IMR-90 (cell line): ENCODE measurements around the gene RBPJL. TPM values are rescaled to one million over a fixed set of nuclear protein-coding genes. Genes with fewer than 3 reads are reported as not detected.

Experiments
- ATAC-seq: fragments of 200-7000 bp; cut with Tn5 transposase; 2 replicates; pipeline ENCODE4 v1.9.1; 2020; ENCODE audit warnings: low read depth, mild to moderate bottlenecking, moderate library complexity
- BruUV-seq: library from RNA; stranded (reverse); fragments of 400-500 nt; replicated peaks from 2 replicates; lab custom pipeline; 2021; lab: Mats Ljungman, UMichigan
- CTCF ChIA-PET: fragments of 300-600 bp; formaldehyde crosslinking; extraction: SDS; loops from one replicate; lab custom pipeline; 2021; ENCODE audit warnings: antibody characterized with exemption; lab: Yijun Ruan, JAX
- POLR2A ChIA-PET: fragments of 300-600 bp; sonication (Branson Sonifier 250); formaldehyde crosslinking; loops from one replicate; lab custom pipeline; 2022; ENCODE audit warnings: antibody characterized with exemption; ENCODE audit not compliant: unreplicated experiment; lab: Charles Lee
- DNase-seq: peaks from one replicate; pipeline ENCODE4 v3.0.0; 2013
- H2AFZ ChIP-seq: replicated peaks from 2 replicates; pipeline ENCODE3; 2013; ENCODE audit warnings: low read length, mild to moderate bottlenecking; ENCODE audit not compliant: poor library complexity
- H2AK5ac ChIP-seq: 2 replicates; pipeline ENCODE4 v1.6.1; 2013; ENCODE audit warnings: low read depth, low read length, inconsistent platforms
- H2AK9ac ChIP-seq: replicated peaks from 2 replicates; pipeline ENCODE3; 2013; ENCODE audit warnings: mild to moderate bottlenecking, low read depth, low read length, moderate library complexity; ENCODE audit not compliant: poor library complexity
- H2BK120ac ChIP-seq: 2 replicates; pipeline ENCODE4 v1.6.1; 2013; ENCODE audit warnings: low read depth, low read length, inconsistent platforms
- H2BK15ac ChIP-seq: 3 replicates; pipeline ENCODE4 v1.6.1; 2013; ENCODE audit warnings: low read depth, low read length, inconsistent platforms
- H2BK20ac ChIP-seq: 2 replicates; pipeline ENCODE4 v1.6.1; 2013; ENCODE audit warnings: low read depth, mild to moderate bottlenecking, inconsistent platforms, low read length, moderate library complexity
- H2BK5ac ChIP-seq: 2 replicates; pipeline ENCODE4 v1.6.1; 2013; ENCODE audit warnings: mild to moderate bottlenecking, low read depth, low read length, inconsistent platforms; ENCODE audit not compliant: poor library complexity, severe bottlenecking
- H3K14ac ChIP-seq: replicated peaks from 2 replicates; pipeline ENCODE4 v1.6.1; 2013; ENCODE audit warnings: low read depth, low read length, inconsistent platforms
- H3K18ac ChIP-seq: 2 replicates; pipeline ENCODE4 v1.6.1; 2013; ENCODE audit warnings: low read depth, low read length, control low read depth
- H3K23ac ChIP-seq: 2 replicates; pipeline ENCODE4 v1.6.1; 2013; ENCODE audit warnings: low read depth, low read length, inconsistent platforms
- H3K27ac ChIP-seq: 2 replicates; pipeline ENCODE4 v1.5.1; 2013; ENCODE audit warnings: mild to moderate bottlenecking, control low read depth, low read length; ENCODE audit not compliant: insufficient read depth
- H3K27me3 ChIP-seq: 2 replicates; pipeline ENCODE4 v1.6.1; 2013; ENCODE audit warnings: low read length; ENCODE audit not compliant: control insufficient read depth, insufficient read depth
- H3K36me3 ChIP-seq: 2 replicates; pipeline ENCODE4 v1.6.1; 2013; ENCODE audit warnings: low read length, mixed read lengths; ENCODE audit not compliant: control insufficient read depth, insufficient read depth
- H3K4ac ChIP-seq: 2 replicates; pipeline ENCODE4 v1.6.1; 2013; ENCODE audit warnings: low read depth, low read length, inconsistent platforms
- H3K4me1 ChIP-seq: 2 replicates; pipeline ENCODE4 v1.6.1; 2013; ENCODE audit warnings: low read length, mixed read lengths; ENCODE audit not compliant: control insufficient read depth, insufficient read depth
- H3K4me2 ChIP-seq: 2 replicates; pipeline ENCODE4 v1.6.1; 2013; ENCODE audit warnings: low read depth, mild to moderate bottlenecking, control low read depth, low read length, moderate library complexity
- H3K4me3 ChIP-seq: 2 replicates; pipeline ENCODE4 v1.5.1; 2013; ENCODE audit warnings: low read depth, mild to moderate bottlenecking, control low read depth, low read length, moderate library complexity; ENCODE audit not compliant: insufficient read depth
- H3K56ac ChIP-seq: 2 replicates; pipeline ENCODE4 v1.6.1; 2013; ENCODE audit warnings: low read length, inconsistent platforms; ENCODE audit not compliant: insufficient read depth; ENCODE audit errors: extremely low read depth
- H3K79me1 ChIP-seq, 2 experiments: 2 replicates each; pipeline ENCODE4 v1.6.1; 2013; ENCODE audit warnings: low read length in 2 of 2, inconsistent platforms in 1 of 2, low read depth in 1 of 2
- H3K9ac ChIP-seq: 2 replicates; pipeline ENCODE4 v1.6.1; 2013; ENCODE audit warnings: low read depth, low read length, control low read depth
- H3K9me1 ChIP-seq: 2 replicates; pipeline ENCODE4 v1.6.1; 2013; ENCODE audit warnings: low read length, inconsistent platforms; ENCODE audit not compliant: insufficient read depth
- H3K9me3 ChIP-seq: 2 replicates; pipeline ENCODE4 v1.6.1; 2013; ENCODE audit warnings: low read length; ENCODE audit not compliant: control insufficient read depth, insufficient read depth
- H4K20me1 ChIP-seq: 2 replicates; pipeline ENCODE4 v1.6.1; 2013; ENCODE audit warnings: low read length, inconsistent platforms; ENCODE audit not compliant: insufficient read depth
- H4K5ac ChIP-seq: 2 replicates; pipeline ENCODE4 v1.6.1; 2013; ENCODE audit warnings: mild to moderate bottlenecking, low read depth, low read length, control low read depth
- H4K8ac ChIP-seq, 2 experiments: 2 replicates each; pipeline ENCODE4 v1.6.1; 2013; ENCODE audit warnings: low read depth in 2 of 2, low read length in 2 of 2, control low read depth in 1 of 2, inconsistent platforms in 1 of 2
- H4K91ac ChIP-seq: 2 replicates; pipeline ENCODE4 v1.6.1; 2013; ENCODE audit warnings: low read depth, low read length, inconsistent platforms; ENCODE audit not compliant: insufficient read depth
- BHLHE40 ChIP-seq: fragments of 150-350 bp; IDR thresholded peaks from 2 replicates; pipeline ENCODE4 v1.6.1; 2016; ENCODE audit warnings: mild to moderate bottlenecking, low read depth, low read length
- CEBPB ChIP-seq: IDR thresholded peaks from 2 replicates; pipeline ENCODE4 v1.6.1; 2012; ENCODE audit warnings: low read depth, low read length, improper control_type of control experiment
- CHD1 ChIP-seq: IDR thresholded peaks from 2 replicates; pipeline ENCODE4 v1.6.1; 2012; ENCODE audit warnings: low read depth, low read length, improper control_type of control experiment
- CTCF ChIP-seq: conservative IDR thresholded peaks from 2 replicates; pipeline ENCODE4 v1.5.1; 2012; ENCODE audit warnings: mild to moderate bottlenecking, low read depth, low read length, improper control_type of control experiment
- FOS ChIP-seq: fragments of 150-350 bp; IDR thresholded peaks from 2 replicates; pipeline ENCODE4 v1.6.1; 2016; ENCODE audit warnings: low read depth, low read length
- MAFK ChIP-seq: IDR thresholded peaks from 2 replicates; pipeline ENCODE4 v1.6.1; 2012; ENCODE audit warnings: low read depth, low read length, improper control_type of control experiment
- MAZ ChIP-seq: IDR thresholded peaks from 2 replicates; pipeline ENCODE4 v1.6.1; 2012; ENCODE audit warnings: low read depth, mild to moderate bottlenecking, low read length, improper control_type of control experiment, moderate library complexity, borderline replicate concordance
- MXI1 ChIP-seq: IDR thresholded peaks from 2 replicates; pipeline ENCODE4 v1.6.1; 2012; ENCODE audit warnings: low read depth, mild to moderate bottlenecking, low read length, moderate library complexity, borderline replicate concordance
- NFE2L2 ChIP-seq: fragments of 150-350 bp; IDR thresholded peaks from 2 replicates; pipeline ENCODE4 v1.6.1; 2016; ENCODE audit warnings: low read depth, mild to moderate bottlenecking, low read length
- POLR2A ChIP-seq: IDR thresholded peaks from 2 replicates; pipeline ENCODE4 v1.6.1; 2012; ENCODE audit warnings: mild to moderate bottlenecking, low read depth, low read length
- RAD21 ChIP-seq: IDR thresholded peaks from 2 replicates; pipeline ENCODE4 v1.6.1; 2012; ENCODE audit warnings: low read length, improper control_type of control experiment
- USF2 ChIP-seq: fragments of 150-350 bp; IDR thresholded peaks from 2 replicates; pipeline ENCODE4 v1.6.1; 2017; ENCODE audit warnings: mild to moderate bottlenecking, antibody characterized with exemption, low read length, low read depth
- WGBS, 2 experiments: methylation state at CpG; one replicate each; pipeline versions ENCODE4 v1.1.5 to v1.1.7; 2013; ENCODE audit warnings: missing lambda C conversion rate in 2 of 2; ENCODE audit not compliant: insufficient read length in 1 of 2; ENCODE audit errors: extremely low coverage in 2 of 2; 5-methylcytosine and 5-hydroxymethylcytosine counted together
- dilution Hi-C: fragments of 300-500 bp; cut with HindIII; formaldehyde crosslinking; loops from one replicate; pipeline ENCODE4 v1.14.3; 2018; ENCODE audit warnings: low sequenced_read_pairs; ENCODE audit not compliant: unreplicated experiment
- in situ Hi-C: fragments of 300-500 bp; cut with MboI; formaldehyde crosslinking; loops from 3 replicates; pipeline ENCODE4 v1.14.3; 2019; ENCODE audit warnings: low sequenced_read_pairs, inconsistent platforms, mixed read lengths
- intact Hi-C: fragments of 100-400 bp; cut with micrococcal nuclease; formaldehyde crosslinking; loops from 2 replicates; pipeline ENCODE4 v1.10.0; 2022
- polyA plus RNA-seq, 3 experiments: library from polyadenylated mRNA; depleted of rRNA; stranded (reverse); fragments of >200 nt; gene quantifications; 2 replicates each; pipeline ENCODE4 v1.2.3, GENCODE V29; 2012; ENCODE audit warnings: low replicate concordance in 1 of 3
- total RNA-seq: library from RNA; depleted of rRNA; stranded (reverse); fragments of >200 nt; gene quantifications from 2 replicates; pipeline ENCODE4 v1.2.3, GENCODE V29; 2012
- TF ChIP-seq, protein P1 (sequence below): fragments of 150-350 bp; IDR thresholded peaks from 2 replicates; pipeline ENCODE4 v1.6.1; 2016; ENCODE audit warnings: low read depth, mild to moderate bottlenecking, low read length, moderate library complexity, borderline replicate concordance

The RBPJL gene
- total and polyA plus RNA-seq, 2 of the 4 experiments (the other 2 are of a cell fraction): not detected

GRCh38 chr20:45336530-45337366 is 30.1 kb downstream of the RBPJL start:
- Histone ChIP-seq H3K27me3 (no peaks in the 10 kb centered on the region), H2BK20ac (peak overlapping the region; percentile 58), H3K9ac (peak overlapping the region; percentile 30), H3K18ac (peak overlapping the region; percentile 83), H3K4ac (peak overlapping the region; percentile 99), H3K56ac (peak overlapping the region; percentile 86), H3K27ac (peak overlapping the region; percentile 88), H4K20me1 (peaks cover 33% of the 10 kb centered on the region), H2AK5ac (peak overlapping the region; percentile 97), H3K4me3 (no peak overlapping the region), H4K8ac (peak overlapping the region; percentile 80 to 93), H2AK9ac (peak overlapping the region; percentile 78), H2AFZ (peak overlapping the region; percentile 21), H3K9me3 (no peaks in the 10 kb centered on the region), H3K4me2 (peak overlapping the region; percentile 12), H2BK15ac (peak overlapping the region; percentile 96), H3K9me1 (peaks cover 42% of the 10 kb centered on the region), H3K4me1 (peaks cover 42% of the 10 kb centered on the region), H4K5ac (peak overlapping the region; percentile 53), H3K79me1 (peaks cover 42 to 80% of the 10 kb centered on the region in 2 experiments), H4K91ac (peak overlapping the region; percentile 91), H3K14ac (peak overlapping the region; percentile 77), H2BK120ac (peak overlapping the region; percentile 98), H3K23ac (peak overlapping the region; percentile 47), H3K36me3 (peaks cover 53% of the 10 kb centered on the region), H2BK5ac (peak overlapping the region; percentile 92)
- ATAC-seq: peak; percentile 48
- dilution Hi-C loops: no loop called here
- in situ Hi-C loops: loop anchor here (25.0 kb wide), 1 partner anchor 576 kb away; the partner anchor contains the start of gene PLTP
- CTCF ChIA-PET: interaction anchor here (0.6 to 1.6 kb wide), 4 partner anchors 16 to 100 kb away, joined by 3 to 5 read pairs (median 4); partner anchors contain the start of gene SYS1
- POLR2A ChIA-PET: interaction anchor here (2.3 kb wide), 1 partner anchor 11 kb away, joined by 11 read pairs; the partner anchor contains the start of gene SDC4
- intact Hi-C loops: loop anchor here (5.0 kb wide), 1 partner anchor 441 kb away; no protein-coding TSS in a partner anchor
- peak; percentile 95 for DNase-seq
- no TSS peak for BruUV-seq
- WGBS, 2 experiments: 13% methylated on average over 3 of the region's 11 CpGs; no CpG with 5 or more reads in 1 of the 2 experiments
- TF ChIP-seq POLR2A (peak; percentile 77), MAZ (peak; percentile 48; the same call in 1 of the 2 replicates), MXI1 (peak; percentile 40; the same call in 1 of the 2 replicates), MAFK (peak; percentile 49), FOS (peak; percentile 95), RAD21 (0 out of 2 replicates have a peak, but pooled peaks have one; percentile 2), USF2 (no peak), BHLHE40 (peak; percentile 51), NFE2L2 (peak; percentile 46; the same call in 1 of the 2 replicates), CHD1 (no peak), CTCF (no peak), CEBPB (peak; percentile 73; the same call in 1 of the 2 replicates)
- TF ChIP-seq, protein P1, sequence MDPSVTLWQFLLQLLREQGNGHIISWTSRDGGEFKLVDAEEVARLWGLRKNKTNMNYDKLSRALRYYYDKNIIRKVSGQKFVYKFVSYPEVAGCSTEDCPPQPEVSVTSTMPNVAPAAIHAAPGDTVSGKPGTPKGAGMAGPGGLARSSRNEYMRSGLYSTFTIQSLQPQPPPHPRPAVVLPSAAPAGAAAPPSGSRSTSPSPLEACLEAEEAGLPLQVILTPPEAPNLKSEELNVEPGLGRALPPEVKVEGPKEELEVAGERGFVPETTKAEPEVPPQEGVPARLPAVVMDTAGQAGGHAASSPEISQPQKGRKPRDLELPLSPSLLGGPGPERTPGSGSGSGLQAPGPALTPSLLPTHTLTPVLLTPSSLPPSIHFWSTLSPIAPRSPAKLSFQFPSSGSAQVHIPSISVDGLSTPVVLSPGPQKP: no peak
